WTC11 (cell line): ENCODE data around the gene GPR37L1. TPM values are rescaled to one million over a fixed set of nuclear protein-coding genes. Genes with fewer than 3 reads are reported as not detected.

ENCODE experiments used
- ATAC-seq: fragments of 200-7000 bp; cut with Tn5 transposase; 2 replicates; pipeline ENCODE4 v1.10.0; 2021; ENCODE audit warnings: mild to moderate bottlenecking, moderate library complexity
- CTCF ChIA-PET: fragments of 300-600 bp; sonication (Branson Sonifier 250); formaldehyde crosslinking; loops from one replicate; lab custom pipeline; 2021; ENCODE audit warnings: antibody characterized with exemption; lab: Charles Lee
- POLR2A ChIA-PET: fragments of 350-600 bp; sonication (Branson Sonifier 250); formaldehyde crosslinking; loops from one replicate; lab custom pipeline; 2021; ENCODE audit warnings: antibody characterized with exemption; lab: Charles Lee
- DNase-seq: peaks from one replicate; pipeline ENCODE4 v3.0.0; 2021; ENCODE audit warnings: low spot score
- H3K27ac Mint-ChIP-seq: 2 replicates; pipeline ENCODE4 v1.8.0; 2021; ENCODE audit warnings: mixed read lengths
- H3K27me3 Mint-ChIP-seq: 2 replicates; pipeline ENCODE4 v1.8.0; 2021; ENCODE audit warnings: low read depth, mild to moderate bottlenecking, moderate library complexity, mixed read lengths
- H3K36me3 Mint-ChIP-seq: 2 replicates; pipeline ENCODE4 v1.8.0; 2021; ENCODE audit warnings: mixed read lengths
- H3K4me1 Mint-ChIP-seq: 2 replicates; pipeline ENCODE4 v1.8.0; 2022; ENCODE audit warnings: mixed read lengths
- H3K4me3 Mint-ChIP-seq: 2 replicates; pipeline ENCODE4 v1.8.0; 2021; ENCODE audit warnings: mild to moderate bottlenecking, moderate library complexity, mixed read lengths
- H3K9me3 Mint-ChIP-seq: 2 replicates; pipeline ENCODE4 v1.8.0; 2021; ENCODE audit warnings: mixed read lengths
- AR ChIP-seq: fragments of 250-450 bp; sonication (Bioruptor Pico); IDR thresholded peaks from 2 replicates; pipeline ENCODE4 v1.9.0; 2021; ENCODE audit warnings: mild to moderate bottlenecking
- CBFB ChIP-seq: sonication (generic); formaldehyde crosslinking; IDR thresholded peaks from 2 replicates; pipeline ENCODE4 v1.8.1; 2022; ENCODE audit warnings: mild to moderate bottlenecking, low read depth, missing genetic modification reagents
- CREM ChIP-seq: sonication (generic); formaldehyde crosslinking; IDR thresholded peaks from 2 replicates; pipeline ENCODE4 v1.8.1; 2022; ENCODE audit warnings: mild to moderate bottlenecking, missing genetic modification reagents, moderate library complexity
- E2F1 ChIP-seq: sonication (generic); formaldehyde crosslinking; IDR thresholded peaks from 2 replicates; pipeline ENCODE4 v1.8.0; 2022; ENCODE audit warnings: mild to moderate bottlenecking, missing genetic modification reagents
- E2F5 ChIP-seq: sonication (generic); formaldehyde crosslinking; IDR thresholded peaks from 2 replicates; pipeline ENCODE4 v1.8.1; 2022; ENCODE audit warnings: mild to moderate bottlenecking, moderate library complexity, missing genetic modification reagents
- ERG ChIP-seq: fragments of 250-450 bp; sonication (Bioruptor Pico); IDR thresholded peaks from 2 replicates; pipeline ENCODE4 v1.8.0; 2021; ENCODE audit warnings: mild to moderate bottlenecking
- GABPB1 ChIP-seq: sonication (generic); formaldehyde crosslinking; IDR thresholded peaks from 2 replicates; pipeline ENCODE4 v1.8.1; 2023; ENCODE audit warnings: mild to moderate bottlenecking, missing genetic modification reagents
- HMGA2 ChIP-seq: fragments of 250-450 bp; sonication (Bioruptor Pico); IDR thresholded peaks from 2 replicates; pipeline ENCODE4 v1.4.0; 2021; ENCODE audit warnings: mild to moderate bottlenecking, moderate library complexity
- IRF2 ChIP-seq: sonication (generic); formaldehyde crosslinking; IDR thresholded peaks from 2 replicates; pipeline ENCODE4 v1.8.0; 2022; ENCODE audit warnings: low read depth, missing genetic modification reagents, borderline replicate concordance
- PRDM15 ChIP-seq: sonication (generic); formaldehyde crosslinking; IDR thresholded peaks from 2 replicates; pipeline ENCODE4 v1.8.0; 2022; ENCODE audit warnings: missing genetic modification reagents
- PREB ChIP-seq: sonication (generic); formaldehyde crosslinking; IDR thresholded peaks from 2 replicates; pipeline ENCODE4 v1.8.1; 2022; ENCODE audit warnings: mild to moderate bottlenecking, missing genetic modification reagents, moderate library complexity, borderline replicate concordance
- TCF7 ChIP-seq: sonication (generic); formaldehyde crosslinking; IDR thresholded peaks from 2 replicates; pipeline ENCODE4 v1.8.0; 2022; ENCODE audit warnings: mild to moderate bottlenecking, low read depth, missing genetic modification reagents, moderate library complexity
- TEAD4 ChIP-seq: sonication (generic); formaldehyde crosslinking; IDR thresholded peaks from 2 replicates; pipeline ENCODE4 v1.8.0; 2022; ENCODE audit warnings: mild to moderate bottlenecking, missing genetic modification reagents
- USF1 ChIP-seq: sonication (generic); formaldehyde crosslinking; IDR thresholded peaks from 2 replicates; pipeline ENCODE4 v1.8.0; 2022; ENCODE audit warnings: mild to moderate bottlenecking, missing genetic modification reagents
- USF2 ChIP-seq: sonication (generic); formaldehyde crosslinking; IDR thresholded peaks from 2 replicates; pipeline ENCODE4 v1.8.1; 2023; ENCODE audit warnings: mild to moderate bottlenecking, missing genetic modification reagents, moderate library complexity
- ZMAT4 ChIP-seq: fragments of 250-450 bp; sonication (Bioruptor Pico); IDR thresholded peaks from 2 replicates; pipeline ENCODE4 v1.9.0; 2021; ENCODE audit warnings: mild to moderate bottlenecking
- ZNF423 ChIP-seq: fragments of 250-450 bp; sonication (Bioruptor Pico); IDR thresholded peaks from 2 replicates; pipeline ENCODE4 v2.1.2; 2022; ENCODE audit warnings: mild to moderate bottlenecking, moderate library complexity
- total RNA-seq: library from RNA; stranded (reverse); gene quantifications from 3 replicates; pipeline ENCODE4 v1.2.3, GENCODE V29; 2021

Gene GPR37L1
- total RNA-seq, 1 experiment from 2014 or later: 0.07 TPM

GRCh38 chr1:202078241-202078640 is 44.5 kb upstream of the GPR37L1 start:
- no peak for DNase-seq
- no peak overlapping the region for H3K27ac Mint-ChIP-seq
- H3K36me3 Mint-ChIP-seq: no peaks in the 10 kb centered on the region
- H3K4me1 Mint-ChIP-seq: peaks cover 19% of the 10 kb centered on the region
- no peaks in the 10 kb centered on the region for H3K27me3 Mint-ChIP-seq
- no peaks in the 10 kb centered on the region for H3K9me3 Mint-ChIP-seq
- TF ChIP-seq GABPB1: no peak
- no peak for TF ChIP-seq TEAD4
- TF ChIP-seq ERG (CRISPR knock-in tag): no peak
- TF ChIP-seq IRF2 (CRISPR knock-in tag): no peak
- TF ChIP-seq USF2: no peak
- no peak for TF ChIP-seq ZMAT4
- no peak for TF ChIP-seq CBFB (CRISPR knock-in tag)
- TF ChIP-seq ZNF423: no peak
- TF ChIP-seq CREM (CRISPR knock-in tag): no peak
- TF ChIP-seq E2F5 (CRISPR knock-in tag): no peak
- no peak for TF ChIP-seq HMGA2 (CRISPR knock-in tag)
- no peak for TF ChIP-seq AR (CRISPR knock-in tag)
- CTCF ChIA-PET: no interaction called here
- ATAC-seq: no peak
- POLR2A ChIA-PET: no interaction called here
- no peak overlapping the region for H3K4me3 Mint-ChIP-seq

GRCh38 chr1:202081992-202082391 is 40.7 kb upstream of the GPR37L1 start:
- ATAC-seq: no peak
- ChIA-PET CTCF (no interaction called here), POLR2A (no interaction called here)
- Mint-ChIP-seq H3K4me3 (no peak overlapping the region), H3K4me1 (peaks cover 38% of the 10 kb centered on the region), H3K27ac (no peak overlapping the region), H3K9me3 (no peaks in the 10 kb centered on the region), H3K36me3 (no peaks in the 10 kb centered on the region), H3K27me3 (no peaks in the 10 kb centered on the region)
- no peak for DNase-seq
- no peak for TF ChIP-seq E2F1
- TF ChIP-seq PREB (CRISPR knock-in tag): no peak
- no peak for TF ChIP-seq ZNF423
- no peak for TF ChIP-seq PRDM15 (CRISPR knock-in tag)
- TF ChIP-seq USF1 (CRISPR knock-in tag): no peak
- TF ChIP-seq TCF7 (CRISPR knock-in tag): no peak
- TF ChIP-seq USF2: no peak
